Measurements from ENCODE around the gene SPTBN2. TPM values are rescaled to one million over a fixed set of nuclear protein-coding genes. Genes with fewer than 3 reads are reported as not detected.
"Not testable (repeated sequence)": the region's sequence is repeated elsewhere in the genome, so short reads cannot be mapped to it uniquely, and the experiment has no call there.

Gene SPTBN2
- total and polyA plus RNA-seq, 4 donors, result 4.7 to 16.1 (median 11.3) TPM

DNA sequence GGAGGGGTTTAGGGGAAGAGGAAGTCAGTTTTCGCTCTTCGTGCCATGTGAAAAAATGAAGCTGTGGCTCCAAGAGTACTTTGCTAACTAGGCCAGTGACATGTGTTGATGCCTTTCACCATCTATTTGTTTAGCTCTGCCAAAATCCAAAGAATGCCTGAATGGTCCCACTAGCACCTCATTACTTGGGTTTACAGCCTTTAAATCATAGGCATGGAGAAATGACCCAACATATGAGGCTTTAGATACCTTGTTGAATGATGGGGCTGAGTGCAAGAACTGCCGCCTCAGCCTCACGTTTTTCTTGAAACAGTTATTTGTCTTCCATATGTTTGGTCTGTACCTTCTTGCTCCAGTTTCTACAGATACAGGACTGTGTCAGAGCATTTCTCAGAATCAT lies 82.2 kb downstream of the SPTBN2 start:
- peak; percentile 50 to 90 (median 82) for DNase-seq
- H3K9me3 ChIP-seq (ENCODE audit: control insufficient read depth in 4 of 4, insufficient read depth in 3 of 4, low read length in 3 of 4), result no peaks in the 10 kb centered on the region
- peaks cover 31 to 65% (median 40%) of the 10 kb centered on the region in 4 donors for H3K36me3 ChIP-seq (ENCODE audit: control insufficient read depth in 4 of 4, insufficient read depth in 4 of 4, low read length in 4 of 4)
- no peaks in the 10 kb centered on the region for H3K27me3 ChIP-seq (ENCODE audit: control insufficient read depth in 3 of 3, insufficient read depth in 3 of 3, low read length in 2 of 3)
- H3K4me1 ChIP-seq (ENCODE audit: control insufficient read depth in 5 of 5, insufficient read depth in 5 of 5, low read length in 5 of 5), result peaks cover 17 to 48% (median 28%) of the 10 kb centered on the region in 5 donors
- 57 to 78% methylated on average over 4 of the region's 4 CpGs for WGBS, 2 donors
- no peak for ATAC-seq (ENCODE audit: insufficient read depth, low FRiP score)
- H3K9ac ChIP-seq (ENCODE audit: insufficient read depth in 1 of 2, low read length in 2 of 2), result no peak overlapping the region
- TF ChIP-seq, protein P1, sequence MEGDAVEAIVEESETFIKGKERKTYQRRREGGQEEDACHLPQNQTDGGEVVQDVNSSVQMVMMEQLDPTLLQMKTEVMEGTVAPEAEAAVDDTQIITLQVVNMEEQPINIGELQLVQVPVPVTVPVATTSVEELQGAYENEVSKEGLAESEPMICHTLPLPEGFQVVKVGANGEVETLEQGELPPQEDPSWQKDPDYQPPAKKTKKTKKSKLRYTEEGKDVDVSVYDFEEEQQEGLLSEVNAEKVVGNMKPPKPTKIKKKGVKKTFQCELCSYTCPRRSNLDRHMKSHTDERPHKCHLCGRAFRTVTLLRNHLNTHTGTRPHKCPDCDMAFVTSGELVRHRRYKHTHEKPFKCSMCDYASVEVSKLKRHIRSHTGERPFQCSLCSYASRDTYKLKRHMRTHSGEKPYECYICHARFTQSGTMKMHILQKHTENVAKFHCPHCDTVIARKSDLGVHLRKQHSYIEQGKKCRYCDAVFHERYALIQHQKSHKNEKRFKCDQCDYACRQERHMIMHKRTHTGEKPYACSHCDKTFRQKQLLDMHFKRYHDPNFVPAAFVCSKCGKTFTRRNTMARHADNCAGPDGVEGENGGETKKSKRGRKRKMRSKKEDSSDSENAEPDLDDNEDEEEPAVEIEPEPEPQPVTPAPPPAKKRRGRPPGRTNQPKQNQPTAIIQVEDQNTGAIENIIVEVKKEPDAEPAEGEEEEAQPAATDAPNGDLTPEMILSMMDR (IDR thresholded peaks at IDR 0.05; ENCODE audit: control extremely low read depth, extremely low read depth), result no peak
- no peak overlapping the region for H3K27ac ChIP-seq (ENCODE audit: low read depth in 1 of 2, low read length in 1 of 2)
- H3K4me3 ChIP-seq, result no peak overlapping the region

DNA sequence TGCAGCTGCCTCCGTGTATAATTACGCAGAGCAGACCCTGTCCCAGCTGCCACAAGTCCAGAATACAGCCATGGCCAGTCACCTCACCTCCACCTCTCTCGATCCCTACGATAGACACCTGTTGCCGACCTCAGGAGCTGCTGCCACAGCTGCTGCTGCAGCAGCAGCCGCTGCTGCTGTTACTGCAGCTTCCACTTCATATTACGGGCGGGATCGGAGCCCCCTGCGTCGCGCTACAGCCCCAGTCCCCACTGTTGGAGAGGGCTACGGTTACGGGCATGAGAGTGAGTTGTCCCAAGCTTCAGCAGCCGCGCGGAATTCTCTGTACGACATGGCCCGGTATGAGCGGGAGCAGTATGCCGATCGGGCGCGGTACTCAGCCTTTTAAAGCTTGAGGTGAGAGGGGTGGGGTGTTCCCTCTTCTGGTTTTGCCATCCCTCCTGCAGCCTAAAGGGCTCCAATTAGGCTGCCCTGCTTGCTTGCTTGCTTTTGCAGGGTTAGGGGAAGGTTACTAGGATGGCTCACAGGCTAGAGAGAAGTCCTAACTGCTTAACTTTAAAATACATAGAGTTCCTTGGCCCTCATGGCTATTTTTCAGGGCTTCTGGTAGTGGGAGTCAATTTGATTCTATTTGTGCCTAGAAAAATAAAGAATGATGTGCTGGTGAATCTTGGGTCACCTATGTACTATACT lies 85.1 kb downstream of the SPTBN2 start:
- Histone ChIP-seq H3K9me3 (ENCODE audit: control insufficient read depth in 4 of 4, insufficient read depth in 3 of 4, low read length in 3 of 4) (no peaks in the 10 kb centered on the region), H3K36me3 (ENCODE audit: control insufficient read depth in 4 of 4, insufficient read depth in 4 of 4, low read length in 4 of 4) (peaks cover 31 to 64% (median 47%) of the 10 kb centered on the region in 4 donors), H3K9ac (ENCODE audit: insufficient read depth in 1 of 2, low read length in 2 of 2) (no peak overlapping the region), H3K4me1 (ENCODE audit: control insufficient read depth in 5 of 5, insufficient read depth in 5 of 5, low read length in 5 of 5) (peaks cover 18 to 72% (median 49%) of the 10 kb centered on the region in 5 donors), H3K27ac (ENCODE audit: low read depth in 1 of 2, low read length in 1 of 2) (no peak overlapping the region), H3K4me3 (no peak overlapping the region), H3K27me3 (ENCODE audit: control insufficient read depth in 3 of 3, insufficient read depth in 3 of 3, low read length in 2 of 3) (no peaks in the 10 kb centered on the region)
- DNase-seq, result no peak
- TF ChIP-seq, protein P1 (IDR thresholded peaks at IDR 0.05; ENCODE audit: control extremely low read depth, extremely low read depth), result no peak
- WGBS, 2 donors, result 88 to 91% methylated on average over 24 of the region's 24 CpGs
- ATAC-seq (ENCODE audit: insufficient read depth, low FRiP score), result no peak

DNA sequence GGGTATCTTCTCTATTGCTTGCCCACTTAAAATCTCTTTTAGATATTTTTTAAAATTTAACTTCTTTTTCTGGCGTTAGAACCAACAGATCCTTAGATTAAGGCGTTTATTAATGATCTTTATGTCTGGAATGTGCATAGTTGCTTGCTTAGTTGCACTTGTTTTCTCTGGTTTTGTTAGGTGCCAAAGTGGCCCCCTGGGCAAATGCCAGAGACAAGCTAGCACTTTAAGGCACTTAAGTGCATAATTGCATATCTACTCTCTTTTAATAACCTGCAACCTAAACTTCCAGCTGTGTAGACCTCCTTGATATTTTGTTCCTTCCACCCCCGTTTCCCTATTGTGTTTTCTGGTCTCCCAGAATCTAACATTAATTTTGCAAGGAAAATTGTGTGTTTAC lies 87.2 kb downstream of the SPTBN2 start:
- Histone ChIP-seq H3K27ac (ENCODE audit: low read depth in 1 of 2, low read length in 1 of 2) (no peak overlapping the region), H3K4me3 (no peak overlapping the region), H3K9ac (ENCODE audit: insufficient read depth in 1 of 2, low read length in 2 of 2) (peak overlapping the region in 1 of 2 donors; percentile 62), H3K4me1 (ENCODE audit: control insufficient read depth in 5 of 5, insufficient read depth in 5 of 5, low read length in 5 of 5) (peaks cover 21 to 81% (median 53%) of the 10 kb centered on the region in 5 donors), H3K27me3 (ENCODE audit: control insufficient read depth in 3 of 3, insufficient read depth in 3 of 3, low read length in 2 of 3) (no peaks in the 10 kb centered on the region), H3K9me3 (ENCODE audit: control insufficient read depth in 4 of 4, insufficient read depth in 3 of 4, low read length in 3 of 4) (no peaks in the 10 kb centered on the region), H3K36me3 (ENCODE audit: control insufficient read depth in 4 of 4, insufficient read depth in 4 of 4, low read length in 4 of 4) (peaks cover 26 to 61% (median 43%) of the 10 kb centered on the region in 4 donors)
- no peak for ATAC-seq (ENCODE audit: insufficient read depth, low FRiP score)
- DNase-seq, result no peak
- WGBS, 2 donors, result 23 to 55% methylated on average over 3 of the region's 3 CpGs
- TF ChIP-seq, protein P1 (IDR thresholded peaks at IDR 0.05; ENCODE audit: control extremely low read depth, extremely low read depth), result no peak

DNA sequence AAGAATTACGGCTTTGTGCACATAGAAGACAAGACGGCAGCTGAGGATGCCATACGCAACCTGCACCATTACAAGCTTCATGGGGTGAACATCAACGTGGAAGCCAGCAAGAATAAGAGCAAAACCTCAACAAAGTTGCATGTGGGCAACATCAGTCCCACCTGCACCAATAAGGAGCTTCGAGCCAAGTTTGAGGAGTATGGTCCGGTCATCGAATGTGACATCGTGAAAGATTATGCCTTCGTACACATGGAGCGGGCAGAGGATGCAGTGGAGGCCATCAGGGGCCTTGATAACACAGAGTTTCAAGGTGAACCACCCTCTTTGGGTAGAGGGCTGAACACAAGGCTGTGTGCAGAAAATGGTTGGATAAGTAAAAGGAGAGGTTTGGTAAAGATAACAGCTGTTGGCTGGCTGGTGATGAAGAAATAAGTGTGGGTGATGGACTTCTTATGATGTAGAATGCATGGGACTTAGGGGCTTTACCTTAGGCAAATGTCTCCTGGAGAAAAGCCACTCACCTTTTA lies 89.1 kb downstream of the SPTBN2 start:
- Histone ChIP-seq H3K9ac (ENCODE audit: insufficient read depth in 1 of 2, low read length in 2 of 2) (peak overlapping the region in 1 of 2 donors; percentile 97), H3K36me3 (ENCODE audit: control insufficient read depth in 4 of 4, insufficient read depth in 4 of 4, low read length in 4 of 4) (peaks cover 18 to 44% (median 31%) of the 10 kb centered on the region in 4 donors), H3K4me1 (ENCODE audit: control insufficient read depth in 5 of 5, insufficient read depth in 5 of 5, low read length in 5 of 5) (peaks cover 17 to 63% (median 40%) of the 10 kb centered on the region in 5 donors)
- not testable (repeated sequence) for H3K27ac ChIP-seq (ENCODE audit: low read depth in 1 of 2, low read length in 1 of 2); ATAC-seq (ENCODE audit: insufficient read depth, low FRiP score); H3K9me3 ChIP-seq (ENCODE audit: control insufficient read depth in 4 of 4, insufficient read depth in 3 of 4, low read length in 3 of 4); H3K27me3 ChIP-seq (ENCODE audit: control insufficient read depth in 3 of 3, insufficient read depth in 3 of 3, low read length in 2 of 3); H3K4me3 ChIP-seq
- DNase-seq, result peak in 2 of 3 donors; percentile 31 to 34
- 60 to 74% methylated on average over 8 to 9 of the region's 10 CpGs for WGBS, 2 donors

All from lung (tissue), 12 donors.